H9 (cell line): ENCODE data around the gene YJU2. TPM values are rescaled to one million over a fixed set of nuclear protein-coding genes. Genes with fewer than 3 reads are reported as not detected.

Experiments used
- DNase-seq: peaks from one replicate; pipeline ENCODE4 v3.0.0-alpha.2; 2017
- H2AFZ ChIP-seq: one replicate; pipeline ENCODE4 v1.6.1; 2013; ENCODE audit warnings: mild to moderate bottlenecking, low read length, control low read depth, moderate library complexity
- H2AK5ac ChIP-seq: 2 replicates; pipeline ENCODE4 v1.6.1; 2013; ENCODE audit warnings: low read length, control low read depth, mixed read lengths; ENCODE audit not compliant: insufficient read length
- H2BK120ac ChIP-seq: one replicate; pipeline ENCODE4 v1.6.1; 2013; ENCODE audit warnings: low read depth, mild to moderate bottlenecking, low read length, control low read depth, inconsistent platforms; ENCODE audit not compliant: poor library complexity, severe bottlenecking
- H2BK12ac ChIP-seq: 2 replicates; pipeline ENCODE4 v1.6.1; 2013; ENCODE audit warnings: low read length, control low read depth, mixed read lengths, low read depth; ENCODE audit not compliant: insufficient read length
- H2BK15ac ChIP-seq: 2 replicates; pipeline ENCODE4 v1.6.1; 2013; ENCODE audit warnings: low read depth, low read length, control low read depth
- H2BK20ac ChIP-seq: one replicate; pipeline ENCODE4 v1.6.1; 2013; ENCODE audit warnings: low read depth, mild to moderate bottlenecking, low read length, control low read depth, inconsistent platforms; ENCODE audit not compliant: poor library complexity, severe bottlenecking
- H2BK5ac ChIP-seq: 2 replicates; pipeline ENCODE4 v1.6.1; 2013; ENCODE audit warnings: low read length, control low read depth, mixed read lengths; ENCODE audit not compliant: insufficient read length
- H3K14ac ChIP-seq: 2 replicates; pipeline ENCODE4 v1.6.1; 2013; ENCODE audit warnings: low read length, control low read depth; ENCODE audit not compliant: insufficient read depth
- H3K18ac ChIP-seq: 2 replicates; pipeline ENCODE4 v1.6.1; 2013; ENCODE audit warnings: low read depth, mild to moderate bottlenecking, mixed read lengths, low read length, control low read depth; ENCODE audit not compliant: insufficient read length
- H3K23ac ChIP-seq: 2 replicates; pipeline ENCODE4 v1.6.1; 2013; ENCODE audit warnings: low read length, control low read depth, mixed read lengths, low read depth; ENCODE audit not compliant: insufficient read length
- H3K23me2 ChIP-seq: 2 replicates; pipeline ENCODE4 v1.6.1; 2013; ENCODE audit warnings: low read depth, mild to moderate bottlenecking, mixed read lengths, low read length, control low read depth; ENCODE audit not compliant: insufficient read length, poor library complexity, severe bottlenecking
- H3K27ac ChIP-seq: 2 replicates; pipeline ENCODE4 v1.5.1; 2013; ENCODE audit warnings: low read length, control low read depth, mixed read lengths, low read depth; ENCODE audit not compliant: insufficient read length
- H3K27me3 ChIP-seq: 2 replicates; pipeline ENCODE4 v1.6.1; 2013; ENCODE audit warnings: low read length, control low read depth, inconsistent platforms; ENCODE audit not compliant: insufficient read depth
- H3K4ac ChIP-seq: 2 replicates; pipeline ENCODE4 v1.6.1; 2013; ENCODE audit warnings: low read depth, mild to moderate bottlenecking, control low read depth, inconsistent platforms, low read length, moderate library complexity
- H3K4me1 ChIP-seq: 2 replicates; pipeline ENCODE4 v1.6.1; 2013; ENCODE audit warnings: low read length, control low read depth, inconsistent platforms; ENCODE audit not compliant: insufficient read depth
- H3K4me2 ChIP-seq: 2 replicates; pipeline ENCODE4 v1.6.1; 2013; ENCODE audit warnings: low read length, control low read depth, mixed read lengths; ENCODE audit not compliant: insufficient read length, insufficient read depth
- H3K56ac ChIP-seq: 2 replicates; pipeline ENCODE4 v1.6.1; 2013; ENCODE audit warnings: low read depth, mild to moderate bottlenecking, mixed read lengths, low read length, control low read depth; ENCODE audit not compliant: insufficient read length
- H3K79me1 ChIP-seq: 2 replicates; pipeline ENCODE4 v1.6.1; 2013; ENCODE audit warnings: low read depth, mild to moderate bottlenecking, moderate library complexity, low read length, control low read depth, inconsistent platforms; ENCODE audit not compliant: insufficient read depth, poor library complexity, severe bottlenecking
- H3K79me2 ChIP-seq: 2 replicates; pipeline ENCODE4 v1.6.1; 2013; ENCODE audit warnings: low read length, control low read depth, inconsistent platforms; ENCODE audit not compliant: insufficient read depth
- H3K9ac ChIP-seq: 2 replicates; pipeline ENCODE4 v1.6.1; 2013; ENCODE audit warnings: low read length, control low read depth, mixed read lengths; ENCODE audit not compliant: insufficient read length; ENCODE audit errors: extremely low read depth
- H3K9me3 ChIP-seq: one replicate; pipeline ENCODE4 v1.6.1; 2013; ENCODE audit warnings: low read depth, low read length, inconsistent platforms; ENCODE audit not compliant: control insufficient read depth
- H3T11ph ChIP-seq: one replicate; pipeline ENCODE4 v1.6.1; 2013; ENCODE audit warnings: mild to moderate bottlenecking, low read length, control low read depth, inconsistent platforms
- H4K20me1 ChIP-seq: one replicate; pipeline ENCODE4 v1.6.1; 2013; ENCODE audit not compliant: control insufficient read depth, insufficient read length, insufficient read depth
- H4K5ac ChIP-seq: 2 replicates; pipeline ENCODE4 v1.6.1; 2013; ENCODE audit warnings: low read depth, mild to moderate bottlenecking, mixed read lengths, low read length, control low read depth; ENCODE audit not compliant: insufficient read length
- H4K8ac ChIP-seq: replicated peaks from 2 replicates; pipeline ENCODE4 v1.6.1; 2013; ENCODE audit warnings: low read length, control low read depth, mixed read lengths, low read depth; ENCODE audit not compliant: insufficient read length
- H4K91ac ChIP-seq: 2 replicates; pipeline ENCODE4 v1.6.1; 2013; ENCODE audit warnings: low read depth, mild to moderate bottlenecking, moderate library complexity, mixed read lengths, low read length, control low read depth; ENCODE audit not compliant: insufficient read length
- H3K27ac Mint-ChIP-seq, 3 experiments: 2 replicates in 2 of 3; 3 replicates in 1 of 3; pipeline ENCODE4 v1.8.0; 2020 to 2021; ENCODE audit warnings: mixed read lengths in 3 of 3, mild to moderate bottlenecking in 1 of 3, moderate library complexity in 1 of 3
- H3K27me3 Mint-ChIP-seq: 2 replicates; pipeline ENCODE4 v1.8.0; 2021; ENCODE audit warnings: low read depth, mild to moderate bottlenecking, moderate library complexity, mixed read lengths
- H3K36me3 Mint-ChIP-seq, 3 experiments: 2 replicates in 2 of 3; 3 replicates in 1 of 3; pipeline ENCODE4 v1.8.0; 2020 to 2021; ENCODE audit warnings: low read depth in 3 of 3, mixed read lengths in 3 of 3; ENCODE audit not compliant: insufficient read depth in 1 of 3
- H3K4me1 Mint-ChIP-seq, 2 experiments: 2 replicates each; pipeline ENCODE4 v1.8.0; 2020; ENCODE audit warnings: mixed read lengths in 2 of 2
- H3K4me3 Mint-ChIP-seq, 2 experiments: 2 replicates in 1 of 2; 3 replicates in 1 of 2; pipeline ENCODE4 v1.8.0; 2020 to 2021; ENCODE audit warnings: mild to moderate bottlenecking in 2 of 2, mixed read lengths in 2 of 2, moderate library complexity in 1 of 2
- H3K9me3 Mint-ChIP-seq, 2 experiments: 2 replicates in 1 of 2; 3 replicates in 1 of 2; pipeline ENCODE4 v1.8.0; 2020; ENCODE audit warnings: mild to moderate bottlenecking in 2 of 2, mixed read lengths in 2 of 2, moderate library complexity in 1 of 2
- CTCF ChIP-seq: fragments of 200-600 bp; sonication (generic); conservative IDR thresholded peaks from 3 replicates; pipeline ENCODE4 v1.8.0; 2021; ENCODE audit warnings: antibody characterized with exemption, mild to moderate bottlenecking
- WGBS: extraction: QIAGEN DNeasy Blood & Tissue Kit; methylation state at CpG from one replicate; pipeline ENCODE4 v1.1.7; 2013; ENCODE audit warnings: missing lambda C conversion rate, low lambda C conversion rate, mixed read lengths; ENCODE audit not compliant: insufficient read length; ENCODE audit errors: extremely low coverage; 5-methylcytosine and 5-hydroxymethylcytosine counted together
- total RNA-seq: library from RNA; stranded (reverse); gene quantifications from 2 replicates; pipeline ENCODE4 v1.2.1, GENCODE V29; 2021

Gene YJU2
- total RNA-seq, 1 experiment from 2014 or later: 31.0 TPM

DNA sequence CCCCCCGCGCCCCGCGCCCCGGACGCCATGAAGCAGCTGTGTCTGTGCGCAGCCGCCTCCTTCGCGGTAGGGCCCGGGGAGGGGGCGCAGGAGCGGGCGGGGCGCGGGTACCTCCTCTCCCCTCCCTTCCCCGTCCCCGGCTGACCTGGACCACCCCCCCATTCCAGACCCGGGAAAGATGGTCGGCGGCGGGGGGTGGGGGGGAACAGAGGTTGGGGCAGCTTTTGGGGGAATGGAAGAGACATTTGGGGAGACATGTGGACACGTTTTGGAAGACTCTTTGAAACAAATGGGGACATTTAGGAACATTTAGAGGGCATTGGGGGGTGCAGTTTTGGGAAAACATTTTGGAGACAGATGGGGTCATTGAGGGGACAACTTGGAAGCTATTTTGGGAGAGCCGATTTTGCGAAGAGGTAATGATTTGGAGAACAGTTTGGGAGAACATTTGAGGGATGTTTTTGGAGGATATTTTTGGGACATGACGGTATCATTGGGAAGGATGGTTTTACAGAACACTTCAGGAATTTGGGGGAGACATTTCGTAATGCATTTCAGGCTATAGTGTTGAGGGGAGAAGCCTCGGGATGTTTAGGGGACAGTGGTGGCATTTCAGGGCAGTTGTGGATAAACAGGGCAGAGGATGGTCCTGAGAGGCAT lies 48.3 kb upstream of the YJU2 start:
- H4K91ac ChIP-seq: no peak overlapping the region
- no peak overlapping the region for H4K5ac ChIP-seq
- no peak overlapping the region for H3K4ac ChIP-seq
- H2BK20ac ChIP-seq: no peak overlapping the region
- no peaks in the 10 kb centered on the region for H4K20me1 ChIP-seq
- Mint-ChIP-seq H3K36me3 (no peaks in the 10 kb centered on the region; a peak in 3 of 7 replicates), H3K27ac (peak overlapping the region in 1 of 3 experiments; percentile 3; a peak in 1 of 7 replicates), H3K9me3 (peaks cover 8 to 9% of the 10 kb centered on the region in 2 experiments; a peak in 3 of 5 replicates), H3K4me3 (peak overlapping the region; percentile 56 to 78), H3K4me1 (peaks cover 10 to 19% of the 10 kb centered on the region in 2 experiments), H3K27me3 (peaks cover 77% of the 10 kb centered on the region)
- H2BK15ac ChIP-seq: no peak overlapping the region
- H3K9me3 ChIP-seq: no peaks in the 10 kb centered on the region
- TF ChIP-seq CTCF: no peak
- no peak overlapping the region for H3K23ac ChIP-seq
- no peak overlapping the region for H4K8ac ChIP-seq
- H2AFZ ChIP-seq: no peak overlapping the region
- WGBS: 100% methylated on average over 2 of the region's 28 CpGs
- H3K4me2 ChIP-seq: peak overlapping the region; percentile 56
- H3K27ac ChIP-seq: no peak overlapping the region
- no peak for DNase-seq
- no peak overlapping the region for H2AK5ac ChIP-seq
- no peak overlapping the region for H3K18ac ChIP-seq
- H2BK5ac ChIP-seq: no peak overlapping the region
- no peaks in the 10 kb centered on the region for H3K79me2 ChIP-seq
- H3K79me1 ChIP-seq: no peaks in the 10 kb centered on the region
- H2BK12ac ChIP-seq: no peak overlapping the region
- H2BK120ac ChIP-seq: no peak overlapping the region
- no peaks in the 10 kb centered on the region for H3K23me2 ChIP-seq
- H3K9ac ChIP-seq: no peak overlapping the region
- H3K27me3 ChIP-seq: peaks cover 3% of the 10 kb centered on the region; the same call in 1 of the 2 replicates
- H3K4me1 ChIP-seq: no peaks in the 10 kb centered on the region
- H3K14ac ChIP-seq: no peak overlapping the region
- no peak overlapping the region for H3K56ac ChIP-seq
- no peak overlapping the region for H3T11ph ChIP-seq
